ENCODE results near the gene STIMATE. TPM values are rescaled to one million over a fixed set of nuclear protein-coding genes. Genes with fewer than 3 reads are reported as not detected.

STIMATE gene
- total and polyA plus RNA-seq, 2 experiments from 2014 or later, result 7.3 to 17.4 TPM

DNA sequence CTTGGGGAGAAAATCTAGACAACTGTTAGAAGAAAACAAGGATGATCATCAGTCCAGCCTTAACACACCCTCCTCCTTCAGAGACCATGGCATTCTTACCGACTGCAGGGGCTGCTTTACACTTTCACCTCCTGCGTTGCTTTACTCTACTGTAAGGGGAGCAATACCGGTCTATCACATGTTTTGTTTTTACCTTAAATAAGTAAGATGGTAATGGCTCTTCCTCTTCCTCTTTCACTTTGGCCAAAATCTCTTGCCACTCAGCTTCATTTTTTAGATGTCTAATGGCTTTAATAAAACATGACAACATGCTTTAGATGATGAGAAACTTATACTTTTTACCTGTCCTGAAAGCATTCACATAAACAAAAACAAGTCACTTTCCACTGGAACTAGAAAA, 33.4 kb upstream of the STIMATE start:
- H3K27me3 ChIP-seq, result no peaks in the 10 kb centered on the region
- TF ChIP-seq, protein P1, sequence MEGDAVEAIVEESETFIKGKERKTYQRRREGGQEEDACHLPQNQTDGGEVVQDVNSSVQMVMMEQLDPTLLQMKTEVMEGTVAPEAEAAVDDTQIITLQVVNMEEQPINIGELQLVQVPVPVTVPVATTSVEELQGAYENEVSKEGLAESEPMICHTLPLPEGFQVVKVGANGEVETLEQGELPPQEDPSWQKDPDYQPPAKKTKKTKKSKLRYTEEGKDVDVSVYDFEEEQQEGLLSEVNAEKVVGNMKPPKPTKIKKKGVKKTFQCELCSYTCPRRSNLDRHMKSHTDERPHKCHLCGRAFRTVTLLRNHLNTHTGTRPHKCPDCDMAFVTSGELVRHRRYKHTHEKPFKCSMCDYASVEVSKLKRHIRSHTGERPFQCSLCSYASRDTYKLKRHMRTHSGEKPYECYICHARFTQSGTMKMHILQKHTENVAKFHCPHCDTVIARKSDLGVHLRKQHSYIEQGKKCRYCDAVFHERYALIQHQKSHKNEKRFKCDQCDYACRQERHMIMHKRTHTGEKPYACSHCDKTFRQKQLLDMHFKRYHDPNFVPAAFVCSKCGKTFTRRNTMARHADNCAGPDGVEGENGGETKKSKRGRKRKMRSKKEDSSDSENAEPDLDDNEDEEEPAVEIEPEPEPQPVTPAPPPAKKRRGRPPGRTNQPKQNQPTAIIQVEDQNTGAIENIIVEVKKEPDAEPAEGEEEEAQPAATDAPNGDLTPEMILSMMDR (IDR thresholded peaks at IDR 0.05; ENCODE audit: low read depth, low read length), result no peak
- H3K4me1 ChIP-seq (ENCODE audit: low read depth), result no peaks in the 10 kb centered on the region
- DNase-seq (ENCODE audit: low read depth in 1 of 2, low spot score in 1 of 2), result no peak
- no peak overlapping the region for H3K27ac ChIP-seq
- H3K4me3 ChIP-seq, result no peak overlapping the region
- no peaks in the 10 kb centered on the region for H3K9me3 ChIP-seq (ENCODE audit: low read depth)
- no peaks in the 10 kb centered on the region for H3K36me3 ChIP-seq

DNA sequence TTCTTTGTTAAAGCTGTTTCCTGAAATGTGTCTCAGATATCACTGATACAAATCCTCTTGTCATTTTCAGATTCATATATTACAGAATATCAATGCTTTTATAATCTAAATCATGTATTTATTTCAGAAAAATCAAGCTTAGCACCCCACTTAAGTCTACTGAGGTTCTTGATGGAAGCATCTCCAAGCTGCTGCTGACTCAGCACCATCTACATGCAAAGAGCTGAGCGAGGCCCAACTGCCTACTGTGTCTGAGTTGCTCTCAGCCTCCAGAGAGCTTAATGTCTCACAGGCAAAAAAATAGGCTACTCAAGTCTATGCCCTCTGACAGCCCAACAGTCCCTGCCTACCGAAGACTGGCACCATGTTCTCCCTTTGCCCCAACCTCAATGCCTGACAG, 29.2 kb upstream of the STIMATE start:
- DNase-seq (ENCODE audit: low read depth in 1 of 2, low spot score in 1 of 2), result no peak
- TF ChIP-seq, protein P1 (IDR thresholded peaks at IDR 0.05; ENCODE audit: low read depth, low read length), result no peak
- Histone ChIP-seq H3K27me3 (no peaks in the 10 kb centered on the region), H3K4me1 (ENCODE audit: low read depth) (no peaks in the 10 kb centered on the region), H3K27ac (no peak overlapping the region), H3K9me3 (ENCODE audit: low read depth) (no peaks in the 10 kb centered on the region), H3K36me3 (no peaks in the 10 kb centered on the region), H3K4me3 (no peak overlapping the region)

DNA sequence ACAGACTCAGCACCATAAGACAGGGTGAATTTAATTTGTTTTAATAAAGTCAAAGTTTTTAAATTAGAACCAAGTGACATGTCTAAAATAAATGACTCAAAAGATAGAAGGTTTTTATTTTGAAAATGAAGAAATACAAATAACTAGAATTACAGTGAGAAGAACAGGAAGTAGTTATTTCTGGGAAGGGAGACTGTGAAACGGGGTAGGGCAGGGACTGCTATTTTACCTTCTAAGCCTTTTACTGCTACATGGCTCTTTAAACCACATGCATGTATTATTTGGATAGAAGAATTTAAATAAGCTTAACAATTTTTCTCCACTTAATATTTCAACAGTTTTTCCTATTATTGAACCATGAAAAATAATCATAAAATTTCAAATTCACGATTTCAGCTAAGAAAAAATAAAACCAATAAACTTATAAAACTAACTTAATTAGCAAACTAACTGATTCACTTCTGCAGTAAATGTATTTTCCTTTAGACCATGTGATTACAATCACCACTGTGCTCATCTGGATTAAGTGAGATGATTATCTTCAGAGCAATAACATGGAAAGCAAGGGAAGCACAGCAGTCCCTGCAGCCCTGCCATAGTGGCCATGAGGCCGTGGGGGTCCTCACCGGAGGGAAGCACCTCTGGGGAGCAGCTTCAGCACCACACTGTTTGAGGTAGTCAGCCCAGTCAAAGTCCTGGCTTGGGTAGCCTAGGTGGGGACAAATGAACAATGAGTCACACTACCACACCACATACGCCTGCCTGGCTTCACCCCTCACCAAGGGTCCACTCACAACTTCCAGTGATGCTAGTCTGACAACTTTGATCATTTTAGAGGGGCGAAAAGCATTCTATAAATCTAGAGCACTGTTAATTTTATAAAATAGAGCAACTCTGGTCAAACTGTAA, 28.3 kb upstream of the STIMATE start:
- DNase-seq (ENCODE audit: low read depth in 1 of 2, low spot score in 1 of 2), result no peak
- Histone ChIP-seq H3K9me3 (ENCODE audit: low read depth) (no peaks in the 10 kb centered on the region), H3K4me1 (ENCODE audit: low read depth) (no peaks in the 10 kb centered on the region), H3K36me3 (no peaks in the 10 kb centered on the region), H3K4me3 (no peak overlapping the region), H3K27me3 (no peaks in the 10 kb centered on the region), H3K27ac (no peak overlapping the region)
- TF ChIP-seq, protein P1 (IDR thresholded peaks at IDR 0.05; ENCODE audit: low read depth, low read length), result no peak

DNA sequence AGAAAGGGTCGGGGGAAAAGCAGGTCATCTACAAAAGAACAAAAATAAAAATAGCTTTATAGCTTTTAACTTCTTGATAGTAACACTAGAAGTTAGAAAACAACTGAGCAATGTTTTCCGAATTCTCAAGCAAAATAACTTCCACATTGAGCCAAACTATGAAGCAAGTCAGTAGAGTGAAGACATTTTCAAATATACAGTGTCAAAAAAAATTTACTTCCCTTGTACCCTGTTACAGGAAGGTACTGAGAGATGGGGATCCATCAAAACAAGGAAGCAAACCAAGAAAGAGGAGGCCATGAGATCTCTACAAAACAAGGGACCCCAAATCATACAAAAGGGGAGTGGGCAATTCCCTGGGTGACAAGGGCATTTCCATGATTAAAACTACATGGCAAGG, 26.6 kb upstream of the STIMATE start:
- no peak overlapping the region for H3K27ac ChIP-seq
- DNase-seq (ENCODE audit: low read depth in 1 of 2, low spot score in 1 of 2), result no peak
- TF ChIP-seq, protein P1 (IDR thresholded peaks at IDR 0.05; ENCODE audit: low read depth, low read length), result no peak
- no peaks in the 10 kb centered on the region for H3K36me3 ChIP-seq
- no peak overlapping the region for H3K4me3 ChIP-seq
- no peaks in the 10 kb centered on the region for H3K9me3 ChIP-seq (ENCODE audit: low read depth)
- H3K27me3 ChIP-seq, result no peaks in the 10 kb centered on the region
- H3K4me1 ChIP-seq (ENCODE audit: low read depth), result no peaks in the 10 kb centered on the region

DNA sequence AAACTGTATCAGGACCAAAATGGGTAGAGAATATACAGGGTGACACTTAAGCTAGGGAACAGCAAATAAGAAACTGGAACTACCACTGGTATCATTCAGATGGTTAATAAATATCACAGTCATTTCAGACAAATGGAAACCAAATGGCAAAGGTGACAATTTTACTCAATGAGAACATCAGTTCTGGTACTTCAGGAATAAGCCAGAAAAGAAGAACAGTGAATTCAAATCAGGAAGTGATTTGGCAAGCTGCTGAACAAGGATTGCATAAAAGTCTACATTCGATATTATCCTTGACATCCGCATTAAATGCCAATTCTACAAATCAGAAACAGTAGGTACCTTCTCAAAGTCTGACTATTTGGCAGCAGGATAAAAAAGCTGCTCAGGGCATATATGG, 23.5 kb upstream of the STIMATE start:
- H3K4me1 ChIP-seq (ENCODE audit: low read depth), result no peaks in the 10 kb centered on the region
- no peaks in the 10 kb centered on the region for H3K36me3 ChIP-seq
- no peak overlapping the region for H3K4me3 ChIP-seq
- TF ChIP-seq, protein P1 (IDR thresholded peaks at IDR 0.05; ENCODE audit: low read depth, low read length), result no peak
- H3K27ac ChIP-seq, result no peak overlapping the region
- H3K27me3 ChIP-seq, result no peaks in the 10 kb centered on the region
- DNase-seq (ENCODE audit: low read depth in 1 of 2, low spot score in 1 of 2), result no peak
- H3K9me3 ChIP-seq (ENCODE audit: low read depth), result no peaks in the 10 kb centered on the region

Data from cardiac muscle cell (in vitro differentiated cells and primary cell).